Prostate gland (tissue), 2 donors: ENCODE data around the gene HMCES.

Experiments used
- POLR2A ChIP-seq: fragments of 450-650 bp; IDR thresholded peaks from one replicate; pipeline ENCODE4 v1.6.1; 2016; ENCODE audit warnings: antibody characterized with exemption, mild to moderate bottlenecking
- POLR2AphosphoS5 ChIP-seq: sonication (generic); formaldehyde crosslinking; IDR thresholded peaks from one replicate; pipeline ENCODE4 v1.6.1; 2017; ENCODE audit warnings: antibody characterized with exemption
- TF ChIP-seq, protein P1 (sequence below), 4 experiments: fragments of 200-600 bp in 2 of 4; fragments of 450-650 bp in 2 of 4; sonication (generic) in 2 of 4; IDR thresholded peaks; 1 replicate in 3 of 4; 2 replicates in 1 of 4; pipeline ENCODE4 v1.5.1; 2016 to 2019; ENCODE audit warnings: antibody characterized with exemption in 4 of 4, mild to moderate bottlenecking in 2 of 4, moderate library complexity in 2 of 4

DNA sequence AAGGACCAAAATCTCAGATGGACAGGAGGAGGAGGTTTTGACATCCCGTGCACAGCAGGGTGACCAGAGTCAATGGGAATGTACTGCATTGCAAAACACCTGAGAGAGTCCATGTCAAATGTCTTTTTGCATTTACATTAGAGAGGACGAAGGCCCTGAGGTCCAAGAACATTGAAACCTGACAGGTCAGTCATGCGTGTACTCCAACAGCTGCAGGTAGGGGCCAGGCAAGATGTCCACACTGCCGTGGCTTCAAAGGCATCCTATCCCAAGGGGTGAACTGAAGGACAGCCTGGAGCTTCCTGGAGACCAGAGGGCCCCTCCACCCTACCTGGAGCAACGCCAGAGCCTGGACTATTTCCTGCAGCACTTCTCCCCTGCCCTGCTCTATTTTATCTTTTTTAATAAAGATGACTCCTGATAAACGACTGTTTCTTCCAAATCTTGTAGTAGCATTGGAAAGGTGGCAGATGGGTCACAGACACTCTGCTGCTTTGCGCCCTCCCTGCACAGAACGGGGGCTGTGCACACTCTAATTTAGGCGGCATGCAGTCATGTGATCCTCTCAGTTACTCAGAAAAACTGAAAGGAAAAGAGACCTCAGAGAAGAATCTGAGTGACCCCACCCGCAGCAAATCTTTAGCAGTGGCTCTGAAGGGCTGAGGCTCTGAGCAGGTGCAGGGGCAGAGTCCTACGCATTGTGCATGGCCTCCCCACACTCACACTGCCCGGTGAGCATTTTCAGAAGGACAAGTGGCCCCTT, 68.2 kb downstream of the HMCES start:
- TF ChIP-seq POLR2AphosphoS5 (no peak), POLR2A (no peak)
- TF ChIP-seq, protein P1, sequence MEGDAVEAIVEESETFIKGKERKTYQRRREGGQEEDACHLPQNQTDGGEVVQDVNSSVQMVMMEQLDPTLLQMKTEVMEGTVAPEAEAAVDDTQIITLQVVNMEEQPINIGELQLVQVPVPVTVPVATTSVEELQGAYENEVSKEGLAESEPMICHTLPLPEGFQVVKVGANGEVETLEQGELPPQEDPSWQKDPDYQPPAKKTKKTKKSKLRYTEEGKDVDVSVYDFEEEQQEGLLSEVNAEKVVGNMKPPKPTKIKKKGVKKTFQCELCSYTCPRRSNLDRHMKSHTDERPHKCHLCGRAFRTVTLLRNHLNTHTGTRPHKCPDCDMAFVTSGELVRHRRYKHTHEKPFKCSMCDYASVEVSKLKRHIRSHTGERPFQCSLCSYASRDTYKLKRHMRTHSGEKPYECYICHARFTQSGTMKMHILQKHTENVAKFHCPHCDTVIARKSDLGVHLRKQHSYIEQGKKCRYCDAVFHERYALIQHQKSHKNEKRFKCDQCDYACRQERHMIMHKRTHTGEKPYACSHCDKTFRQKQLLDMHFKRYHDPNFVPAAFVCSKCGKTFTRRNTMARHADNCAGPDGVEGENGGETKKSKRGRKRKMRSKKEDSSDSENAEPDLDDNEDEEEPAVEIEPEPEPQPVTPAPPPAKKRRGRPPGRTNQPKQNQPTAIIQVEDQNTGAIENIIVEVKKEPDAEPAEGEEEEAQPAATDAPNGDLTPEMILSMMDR (IDR thresholded peaks at IDR 0.05): no peak
